Measurements from ENCODE around the gene KLF9.

KLF9 gene

GRCh38 chr9:70340572-70340971, 73.9 kb downstream of the KLF9 start:
- no peak overlapping the region for H3K4me3 ChIP-seq (ENCODE audit: low read depth in 1 of 2, low read length in 2 of 2)
- no peaks in the 10 kb centered on the region for H3K9me3 ChIP-seq (ENCODE audit: low read length)
- no peak overlapping the region for H3K9ac ChIP-seq (ENCODE audit: low read length)
- no peaks in the 10 kb centered on the region for H3K27me3 ChIP-seq (ENCODE audit: control insufficient read depth in 1 of 2, insufficient read depth in 2 of 2, low read length in 2 of 2)
- H3K4me1 ChIP-seq (ENCODE audit: insufficient read depth, low read length): no peaks in the 10 kb centered on the region
- H3K27ac ChIP-seq (ENCODE audit: low read depth, low read length): no peak overlapping the region
- H3K36me3 ChIP-seq (ENCODE audit: insufficient read depth, low read length): peaks cover 4% of the 10 kb centered on the region

Measured in muscle layer of colon (tissue), 2 donors.